Hippocampal formation (tissue), 2 donors: ENCODE data around the gene ULBP2.
"Not testable (repeated sequence)": the region's sequence is repeated elsewhere in the genome, so short reads cannot be mapped to it uniquely, and the experiment has no call there.

Source experiments
- DNase-seq, 2 donors: peaks; one replicate each; lab custom pipeline; 2025; lab: John Stamatoyannopoulos, UW

ULBP2 gene

GRCh38 chr6:149967999-149968398 lies 26.2 kb downstream of the ULBP2 start:
- DNase-seq = not testable (repeated sequence)

GRCh38 chr6:149968909-149969308 lies 27.1 kb downstream of the ULBP2 start:
- DNase-seq = not testable (repeated sequence)

GRCh38 chr6:149969635-149970034 lies 27.8 kb downstream of the ULBP2 start:
- DNase-seq = no peak

- DNase-seq = not testable (repeated sequence)
Observed at GRCh38 chr6:149974394-149974793, 32.6 kb downstream of the ULBP2 start.

GRCh38 chr6:149974825-149975224 lies 33.0 kb downstream of the ULBP2 start:
- no peak for DNase-seq

- no peak for DNase-seq
Observed at GRCh38 chr6:149975400-149975799, 33.6 kb downstream of the ULBP2 start.

- no peak for DNase-seq
Observed at GRCh38 chr6:149977221-149977620, 35.4 kb downstream of the ULBP2 start.

- DNase-seq = no peak
Observed at GRCh38 chr6:149978610-149979009, 36.8 kb downstream of the ULBP2 start.

- DNase-seq = no peak
Observed at GRCh38 chr6:149979293-149979692, 37.5 kb downstream of the ULBP2 start.

- DNase-seq = no peak
Observed at GRCh38 chr6:149983145-149983544, 41.3 kb downstream of the ULBP2 start.

GRCh38 chr6:149984773-149985172 lies 43.0 kb downstream of the ULBP2 start:
- no peak for DNase-seq

GRCh38 chr6:149985481-149985937 lies 43.7 kb downstream of the ULBP2 start:
- no peak for DNase-seq

- DNase-seq = no peak
Observed at GRCh38 chr6:149987602-149988107, 45.8 kb downstream of the ULBP2 start.

- DNase-seq = no peak
Observed at GRCh38 chr6:149988550-149989346, 46.9 kb downstream of the ULBP2 start.

GRCh38 chr6:149990212-149990660 lies 48.4 kb downstream of the ULBP2 start:
- DNase-seq = no peak

- DNase-seq = no peak
Observed at GRCh38 chr6:149990661-149991471, 49.1 kb downstream of the ULBP2 start.

GRCh38 chr6:149991472-149991795 lies 49.6 kb downstream of the ULBP2 start:
- DNase-seq = not testable (repeated sequence)

- DNase-seq = no peak
Observed at GRCh38 chr6:149991838-149992237, 50.0 kb downstream of the ULBP2 start.

GRCh38 chr6:149995235-149995750 lies 53.5 kb downstream of the ULBP2 start:
- no peak for DNase-seq

- DNase-seq = no peak
Observed at GRCh38 chr6:149995971-149996370, 54.2 kb downstream of the ULBP2 start.
